WTC11 (cell line): ENCODE results near the gene SVOPL. TPM values are rescaled to one million over a fixed set of nuclear protein-coding genes. Genes with fewer than 3 reads are reported as not detected.

ENCODE experiments used
- ATAC-seq: fragments of 200-7000 bp; cut with Tn5 transposase; 2 replicates; pipeline ENCODE4 v1.10.0; 2021; ENCODE audit warnings: mild to moderate bottlenecking, moderate library complexity
- CTCF ChIA-PET: fragments of 300-600 bp; sonication (Branson Sonifier 250); formaldehyde crosslinking; loops from one replicate; lab custom pipeline; 2021; ENCODE audit warnings: antibody characterized with exemption; lab: Charles Lee
- POLR2A ChIA-PET: fragments of 350-600 bp; sonication (Branson Sonifier 250); formaldehyde crosslinking; loops from one replicate; lab custom pipeline; 2021; ENCODE audit warnings: antibody characterized with exemption; lab: Charles Lee
- DNase-seq: peaks from one replicate; pipeline ENCODE4 v3.0.0; 2021; ENCODE audit warnings: low spot score
- H3K27ac Mint-ChIP-seq: 2 replicates; pipeline ENCODE4 v1.8.0; 2021; ENCODE audit warnings: mixed read lengths
- H3K27me3 Mint-ChIP-seq: 2 replicates; pipeline ENCODE4 v1.8.0; 2021; ENCODE audit warnings: low read depth, mild to moderate bottlenecking, moderate library complexity, mixed read lengths
- H3K36me3 Mint-ChIP-seq: 2 replicates; pipeline ENCODE4 v1.8.0; 2021; ENCODE audit warnings: mixed read lengths
- H3K4me1 Mint-ChIP-seq: 2 replicates; pipeline ENCODE4 v1.8.0; 2022; ENCODE audit warnings: mixed read lengths
- H3K4me3 Mint-ChIP-seq: 2 replicates; pipeline ENCODE4 v1.8.0; 2021; ENCODE audit warnings: mild to moderate bottlenecking, moderate library complexity, mixed read lengths
- H3K9me3 Mint-ChIP-seq: 2 replicates; pipeline ENCODE4 v1.8.0; 2021; ENCODE audit warnings: mixed read lengths
- ELF4 ChIP-seq: sonication (generic); formaldehyde crosslinking; IDR thresholded peaks from 2 replicates; pipeline ENCODE4 v1.8.1; 2022; ENCODE audit warnings: low read depth, mild to moderate bottlenecking, moderate library complexity, missing genetic modification reagents
- ETV6 ChIP-seq: sonication (generic); formaldehyde crosslinking; IDR thresholded peaks from 2 replicates; pipeline ENCODE4 v1.8.1; 2022; ENCODE audit warnings: mild to moderate bottlenecking, missing genetic modification reagents
- JAZF1 ChIP-seq: fragments of 250-450 bp; sonication (Bioruptor Pico); IDR thresholded peaks from 2 replicates; pipeline ENCODE4 v1.9.0; 2021; ENCODE audit warnings: moderate library complexity, mild to moderate bottlenecking, inconsistent platforms
- NFATC4 ChIP-seq: fragments of 250-450 bp; sonication (Bioruptor Pico); IDR thresholded peaks from 2 replicates; pipeline ENCODE4 v1.9.0; 2021; ENCODE audit warnings: mild to moderate bottlenecking
- SMAD3 ChIP-seq: sonication (generic); formaldehyde crosslinking; IDR thresholded peaks from 2 replicates; pipeline ENCODE4 v1.8.0; 2022; ENCODE audit warnings: missing genetic modification reagents, mild to moderate bottlenecking, borderline replicate concordance
- SP1 ChIP-seq: sonication (generic); formaldehyde crosslinking; conservative IDR thresholded peaks from 2 replicates; pipeline ENCODE4 v1.8.1; 2022; ENCODE audit warnings: missing genetic modification reagents
- TCF7 ChIP-seq: sonication (generic); formaldehyde crosslinking; IDR thresholded peaks from 2 replicates; pipeline ENCODE4 v1.8.0; 2022; ENCODE audit warnings: mild to moderate bottlenecking, low read depth, missing genetic modification reagents, moderate library complexity
- TEAD1 ChIP-seq: sonication (generic); formaldehyde crosslinking; IDR thresholded peaks from 2 replicates; pipeline ENCODE4 v1.8.0; 2022; ENCODE audit warnings: mild to moderate bottlenecking, missing genetic modification reagents
- ZNF138 ChIP-seq: sonication (generic); formaldehyde crosslinking; conservative IDR thresholded peaks from 2 replicates; pipeline ENCODE4 v1.8.1; 2022; ENCODE audit warnings: mild to moderate bottlenecking, moderate library complexity, missing genetic modification reagents
- ZNF219 ChIP-seq: sonication (generic); formaldehyde crosslinking; IDR thresholded peaks from 2 replicates; pipeline ENCODE4 v1.8.0; 2023; ENCODE audit warnings: missing genetic modification reagents, mild to moderate bottlenecking, borderline replicate concordance
- ZNF671 ChIP-seq: fragments of 250-450 bp; sonication (Bioruptor Pico); IDR thresholded peaks from 2 replicates; pipeline ENCODE4 v1.8.0; 2021; ENCODE audit warnings: mild to moderate bottlenecking
- total RNA-seq: library from RNA; stranded (reverse); gene quantifications from 3 replicates; pipeline ENCODE4 v1.2.3, GENCODE V29; 2021
- TF ChIP-seq, protein P1 (sequence below): sonication (generic); formaldehyde crosslinking; IDR thresholded peaks from 2 replicates; pipeline ENCODE4 v1.8.1; 2023; ENCODE audit warnings: mild to moderate bottlenecking, missing genetic modification reagents, moderate library complexity
- TF ChIP-seq, protein P2 (sequence below): sonication (generic); formaldehyde crosslinking; IDR thresholded peaks from 2 replicates; pipeline ENCODE4 v1.8.1; 2022; ENCODE audit warnings: low read depth, missing genetic modification reagents, borderline replicate concordance
- TF ChIP-seq, protein P3 (sequence below): sonication (generic); formaldehyde crosslinking; IDR thresholded peaks from 2 replicates; pipeline ENCODE4 v1.8.0; 2022; ENCODE audit warnings: mild to moderate bottlenecking, missing genetic modification reagents
- TF ChIP-seq, protein P4 (sequence below): sonication (generic); formaldehyde crosslinking; IDR thresholded peaks from 2 replicates; pipeline ENCODE4 v1.8.0; 2022; ENCODE audit warnings: mild to moderate bottlenecking, missing genetic modification reagents
- TF ChIP-seq, protein P5 (sequence below): sonication (generic); formaldehyde crosslinking; IDR thresholded peaks from 2 replicates; pipeline ENCODE4 v1.8.1; 2023; ENCODE audit warnings: mild to moderate bottlenecking, missing genetic modification reagents

The SVOPL gene
- total RNA-seq, 1 experiment from 2014 or later = 1.9 TPM

DNA sequence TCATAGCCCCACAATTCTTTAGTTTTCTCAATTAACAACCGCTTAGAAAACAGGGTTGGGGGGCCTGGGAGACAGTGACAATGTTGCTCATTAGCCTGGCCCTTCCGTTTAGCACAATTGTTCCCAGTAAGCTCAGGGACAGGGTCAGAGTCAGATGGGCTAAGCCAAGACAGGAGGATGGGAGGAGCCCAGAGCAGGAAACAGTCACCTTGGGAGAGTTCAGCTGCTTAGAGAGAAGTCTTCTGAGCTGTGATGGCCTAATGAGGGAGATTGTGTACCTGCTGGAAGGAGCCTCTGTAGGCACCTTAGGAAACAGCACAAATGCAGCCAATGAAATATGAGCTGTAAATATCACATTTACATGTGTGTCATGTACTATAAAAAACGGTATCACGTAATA, 35.9 kb downstream of the SVOPL start:
- no peaks in the 10 kb centered on the region; the same call in 1 of the 2 replicates for H3K27me3 Mint-ChIP-seq
- H3K4me1 Mint-ChIP-seq = peaks cover 84% of the 10 kb centered on the region
- ATAC-seq (peak; percentile 11; the same call in 1 of the 2 replicates), DNase-seq (no peak)
- TF ChIP-seq ZNF671 (no peak), ETV6 (CRISPR knock-in tag) (no peak), ELF4 (no peak), TCF7 (CRISPR knock-in tag) (no peak), ZNF219 (CRISPR knock-in tag) (no peak), TEAD1 (CRISPR knock-in tag) (no peak), SP1 (no peak), JAZF1 (CRISPR knock-in tag) (no peak), NFATC4 (CRISPR knock-in tag) (no peak), ZNF138 (CRISPR knock-in tag) (no peak), SMAD3 (CRISPR knock-in tag) (no peak)
- TF ChIP-seq, protein P1, sequence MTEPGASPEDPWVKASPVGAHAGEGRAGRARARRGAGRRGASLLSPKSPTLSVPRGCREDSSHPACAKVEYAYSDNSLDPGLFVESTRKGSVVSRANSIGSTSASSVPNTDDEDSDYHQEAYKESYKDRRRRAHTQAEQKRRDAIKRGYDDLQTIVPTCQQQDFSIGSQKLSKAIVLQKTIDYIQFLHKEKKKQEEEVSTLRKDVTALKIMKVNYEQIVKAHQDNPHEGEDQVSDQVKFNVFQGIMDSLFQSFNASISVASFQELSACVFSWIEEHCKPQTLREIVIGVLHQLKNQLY (CRISPR knock-in tag) = no peak
- TF ChIP-seq, protein P2, sequence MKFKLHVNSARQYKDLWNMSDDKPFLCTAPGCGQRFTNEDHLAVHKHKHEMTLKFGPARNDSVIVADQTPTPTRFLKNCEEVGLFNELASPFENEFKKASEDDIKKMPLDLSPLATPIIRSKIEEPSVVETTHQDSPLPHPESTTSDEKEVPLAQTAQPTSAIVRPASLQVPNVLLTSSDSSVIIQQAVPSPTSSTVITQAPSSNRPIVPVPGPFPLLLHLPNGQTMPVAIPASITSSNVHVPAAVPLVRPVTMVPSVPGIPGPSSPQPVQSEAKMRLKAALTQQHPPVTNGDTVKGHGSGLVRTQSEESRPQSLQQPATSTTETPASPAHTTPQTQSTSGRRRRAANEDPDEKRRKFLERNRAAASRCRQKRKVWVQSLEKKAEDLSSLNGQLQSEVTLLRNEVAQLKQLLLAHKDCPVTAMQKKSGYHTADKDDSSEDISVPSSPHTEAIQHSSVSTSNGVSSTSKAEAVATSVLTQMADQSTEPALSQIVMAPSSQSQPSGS (CRISPR knock-in tag) = no peak
- TF ChIP-seq, protein P3, sequence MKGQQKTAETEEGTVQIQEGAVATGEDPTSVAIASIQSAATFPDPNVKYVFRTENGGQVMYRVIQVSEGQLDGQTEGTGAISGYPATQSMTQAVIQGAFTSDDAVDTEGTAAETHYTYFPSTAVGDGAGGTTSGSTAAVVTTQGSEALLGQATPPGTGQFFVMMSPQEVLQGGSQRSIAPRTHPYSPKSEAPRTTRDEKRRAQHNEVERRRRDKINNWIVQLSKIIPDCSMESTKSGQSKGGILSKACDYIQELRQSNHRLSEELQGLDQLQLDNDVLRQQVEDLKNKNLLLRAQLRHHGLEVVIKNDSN (CRISPR knock-in tag) = no peak
- POLR2A ChIA-PET = interaction anchor here (0.6 kb wide), 1 partner anchor 987 kb away, joined by 3 read pairs; no protein-coding TSS in a partner anchor
- peak overlapping the region; percentile 63 for H3K4me3 Mint-ChIP-seq
- peaks cover 21% of the 10 kb centered on the region for H3K9me3 Mint-ChIP-seq
- CTCF ChIA-PET = interaction anchor here (1.1 to 1.2 kb wide), 2 partner anchors 20 to 74 kb away, joined by 3 to 4 read pairs; no protein-coding TSS in a partner anchor
- peak overlapping the region; percentile 70; the same call in 1 of the 2 replicates for H3K27ac Mint-ChIP-seq
- H3K36me3 Mint-ChIP-seq = peaks cover 11% of the 10 kb centered on the region

DNA sequence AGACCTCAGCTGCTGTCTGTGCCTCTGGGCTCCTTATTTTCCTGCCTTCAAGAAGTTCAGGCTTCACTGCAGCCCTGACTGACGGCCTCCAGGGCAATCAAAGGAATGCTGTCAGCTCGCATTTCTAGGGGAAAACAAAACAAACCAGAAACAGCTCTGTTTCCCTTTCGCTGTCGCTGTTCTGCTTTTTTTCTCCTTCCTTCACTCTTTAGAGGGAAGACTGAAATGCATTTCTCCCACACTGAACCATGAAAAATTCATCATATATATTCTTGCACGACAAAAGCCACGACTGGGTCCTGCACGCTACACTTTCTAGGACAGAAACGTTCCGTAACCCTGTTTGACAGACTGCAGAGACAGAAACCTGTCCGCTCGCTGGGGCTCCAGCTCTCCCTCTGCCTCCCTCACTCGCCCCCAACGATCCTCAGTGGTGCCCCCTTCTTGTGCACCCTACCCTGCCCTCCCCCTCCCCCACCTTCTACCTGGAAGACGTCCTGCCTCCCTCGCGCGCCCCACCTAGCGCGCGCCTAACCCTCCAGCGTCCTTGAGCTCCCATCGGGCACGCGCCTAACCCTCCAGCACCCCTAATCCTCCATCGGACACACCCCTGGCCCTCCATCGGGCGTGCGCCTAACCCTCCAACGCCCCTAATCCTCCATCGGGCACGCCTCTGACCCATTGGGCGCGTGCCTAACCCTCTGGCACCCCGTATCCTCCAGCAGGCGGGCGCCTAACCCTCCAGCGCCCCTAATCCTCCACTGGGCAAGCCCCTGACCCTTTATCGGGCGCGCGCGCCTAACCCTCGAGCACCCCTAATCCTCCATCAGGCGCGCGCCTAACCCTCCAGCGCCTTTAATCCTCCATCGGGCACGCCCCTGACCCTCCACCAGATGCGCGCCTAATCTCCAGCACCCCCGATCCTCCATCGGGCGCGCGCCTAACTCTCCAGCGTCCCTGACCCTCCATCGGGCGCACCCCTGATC, 37.1 kb downstream of the SVOPL start:
- Mint-ChIP-seq H3K4me3 (peak overlapping the region; percentile 78), H3K27me3 (no peaks in the 10 kb centered on the region; the same call in 1 of the 2 replicates), H3K27ac (peak overlapping the region; percentile 95), H3K4me1 (peaks cover 84% of the 10 kb centered on the region), H3K9me3 (peaks cover 18% of the 10 kb centered on the region), H3K36me3 (peaks cover 11% of the 10 kb centered on the region)
- TF ChIP-seq, protein P4, sequence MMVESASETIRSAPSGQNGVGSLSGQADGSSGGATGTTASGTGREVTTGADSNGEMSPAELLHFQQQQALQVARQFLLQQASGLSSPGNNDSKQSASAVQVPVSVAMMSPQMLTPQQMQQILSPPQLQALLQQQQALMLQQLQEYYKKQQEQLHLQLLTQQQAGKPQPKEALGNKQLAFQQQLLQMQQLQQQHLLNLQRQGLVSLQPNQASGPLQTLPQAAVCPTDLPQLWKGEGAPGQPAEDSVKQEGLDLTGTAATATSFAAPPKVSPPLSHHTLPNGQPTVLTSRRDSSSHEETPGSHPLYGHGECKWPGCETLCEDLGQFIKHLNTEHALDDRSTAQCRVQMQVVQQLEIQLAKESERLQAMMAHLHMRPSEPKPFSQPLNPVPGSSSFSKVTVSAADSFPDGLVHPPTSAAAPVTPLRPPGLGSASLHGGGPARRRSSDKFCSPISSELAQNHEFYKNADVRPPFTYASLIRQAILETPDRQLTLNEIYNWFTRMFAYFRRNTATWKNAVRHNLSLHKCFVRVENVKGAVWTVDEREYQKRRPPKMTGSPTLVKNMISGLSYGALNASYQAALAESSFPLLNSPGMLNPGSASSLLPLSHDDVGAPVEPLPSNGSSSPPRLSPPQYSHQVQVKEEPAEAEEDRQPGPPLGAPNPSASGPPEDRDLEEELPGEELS (CRISPR knock-in tag) = 0 out of 2 replicates have a peak, but pooled peaks have one; percentile 25
- no peak for TF ChIP-seq ETV6 (CRISPR knock-in tag)
- TF ChIP-seq, protein P5, sequence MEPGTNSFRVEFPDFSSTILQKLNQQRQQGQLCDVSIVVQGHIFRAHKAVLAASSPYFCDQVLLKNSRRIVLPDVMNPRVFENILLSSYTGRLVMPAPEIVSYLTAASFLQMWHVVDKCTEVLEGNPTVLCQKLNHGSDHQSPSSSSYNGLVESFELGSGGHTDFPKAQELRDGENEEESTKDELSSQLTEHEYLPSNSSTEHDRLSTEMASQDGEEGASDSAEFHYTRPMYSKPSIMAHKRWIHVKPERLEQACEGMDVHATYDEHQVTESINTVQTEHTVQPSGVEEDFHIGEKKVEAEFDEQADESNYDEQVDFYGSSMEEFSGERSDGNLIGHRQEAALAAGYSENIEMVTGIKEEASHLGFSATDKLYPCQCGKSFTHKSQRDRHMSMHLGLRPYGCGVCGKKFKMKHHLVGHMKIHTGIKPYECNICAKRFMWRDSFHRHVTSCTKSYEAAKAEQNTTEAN (CRISPR knock-in tag) = 0 out of 2 replicates have a peak, but pooled peaks have one; percentile 18
- CTCF ChIA-PET = interaction anchor here (0.5 to 2.4 kb wide), 8 partner anchors 14 to 494 kb away, joined by 3 to 13 read pairs (median 4); no protein-coding TSS in a partner anchor
- DNase-seq (peak; percentile 44), ATAC-seq (peak; percentile 48)
- POLR2A ChIA-PET = interaction anchor here (0.6 kb wide), 1 partner anchor 986 kb away, joined by 3 read pairs; no protein-coding TSS in a partner anchor
